ENCODE measurements around the gene GATB. TPM values are rescaled to one million over a fixed set of nuclear protein-coding genes. Genes with fewer than 3 reads are reported as not detected.

GATB gene
- total and polyA plus RNA-seq, 2 of the 4 experiments (the other 2 are of a cell fraction), result 18.7 to 20.3 TPM

- no peaks in the 10 kb centered on the region for H4K20me1 ChIP-seq (ENCODE audit: insufficient read depth, low read length)
- intact Hi-C loops (cut with micrococcal nuclease), result loop anchor here (10.0 kb wide), 1 partner anchor 731 kb away; no protein-coding TSS in a partner anchor
- no peak overlapping the region for H3K56ac ChIP-seq (ENCODE audit: extremely low read depth, insufficient read depth, low read length)
- H4K8ac ChIP-seq (ENCODE audit: low read depth in 2 of 2, low read length in 2 of 2), result no peak overlapping the region
- no peak for TF ChIP-seq MAFK (IDR thresholded peaks at IDR 0.05; ENCODE audit: low read depth, low read length)
- TF ChIP-seq ELK1 (IDR thresholded peaks at IDR 0.05; ENCODE audit: borderline replicate concordance, low read depth, low read length), result no peak
- TF ChIP-seq CHD1 (IDR thresholded peaks at IDR 0.05; ENCODE audit: low read depth, low read length), result no peak
- TF ChIP-seq MAZ (IDR thresholded peaks at IDR 0.05; ENCODE audit: borderline replicate concordance, low read depth, low read length), result no peak
- no peak for TF ChIP-seq CEBPB (IDR thresholded peaks at IDR 0.05; ENCODE audit: low read depth, low read length)
- no peak for TF ChIP-seq RAD21 (IDR thresholded peaks at IDR 0.05; ENCODE audit: low read length)
- TF ChIP-seq SMC3 (IDR thresholded peaks at IDR 0.05; ENCODE audit: low read depth, low read length), result no peak
- TF ChIP-seq RCOR1 (IDR thresholded peaks at IDR 0.05; ENCODE audit: insufficient replicate concordance, low read length), result no peak
- no peak for TF ChIP-seq RFX5 (IDR thresholded peaks at IDR 0.05; ENCODE audit: low read depth, low read length)
- TF ChIP-seq NFE2L2 (IDR thresholded peaks at IDR 0.05; ENCODE audit: low read depth, low read length), result no peak
- TF ChIP-seq USF2 (IDR thresholded peaks at IDR 0.05; ENCODE audit: low read depth, low read length), result no peak
- no peak for TF ChIP-seq CTCF (conservative IDR thresholded peaks at IDR 0.05; ENCODE audit: low read depth, low read length)
- H3K4me1 ChIP-seq (ENCODE audit: control insufficient read depth, insufficient read depth, low read length), result no peaks in the 10 kb centered on the region
- no peak overlapping the region for H2BK120ac ChIP-seq (ENCODE audit: low read depth, low read length)
- H3K27me3 ChIP-seq (ENCODE audit: control insufficient read depth, insufficient read depth, low read length), result peaks cover 22% of the 10 kb centered on the region
- H3K9me1 ChIP-seq (ENCODE audit: insufficient read depth, low read length), result no peaks in the 10 kb centered on the region
- no peak overlapping the region for H2AFZ ChIP-seq (replicated peaks; ENCODE audit: low read length, poor library complexity)
- no peaks in the 10 kb centered on the region for H3K36me3 ChIP-seq (ENCODE audit: control insufficient read depth, insufficient read depth, low read length)
- WGBS, 2 experiments (ENCODE audit: extremely low coverage in 2 of 2, insufficient read length in 1 of 2), result no CpG with 5 or more reads among the region's 4 CpGs
- H3K79me1 ChIP-seq (ENCODE audit: low read depth in 1 of 2, low read length in 2 of 2), result no peaks in the 10 kb centered on the region
- H3K4me2 ChIP-seq (ENCODE audit: low read depth, low read length), result no peak overlapping the region
- no peak overlapping the region for H2BK20ac ChIP-seq (ENCODE audit: low read depth, low read length)
- in situ Hi-C loops (cut with MboI; ENCODE audit: low sequenced_read_pairs), result no loop called here
- BruUV-seq (replicated peaks), result no TSS peak
- H4K91ac ChIP-seq (ENCODE audit: insufficient read depth, low read depth, low read length), result no peak overlapping the region
- H3K9ac ChIP-seq (ENCODE audit: low read depth, low read length), result no peak overlapping the region
- no peak overlapping the region for H3K18ac ChIP-seq (ENCODE audit: low read depth, low read length)
- H2AK9ac ChIP-seq (replicated peaks; ENCODE audit: low read depth, low read length, poor library complexity), result no peak overlapping the region
- H4K5ac ChIP-seq (ENCODE audit: low read depth, low read length), result no peak overlapping the region
- H3K9me3 ChIP-seq (ENCODE audit: control insufficient read depth, insufficient read depth, low read length), result no peaks in the 10 kb centered on the region
- ATAC-seq (ENCODE audit: low read depth) (no peak), DNase-seq (no peak)
- H3K4me3 ChIP-seq (ENCODE audit: insufficient read depth, low read depth, low read length), result no peak overlapping the region
- no peak overlapping the region for H3K27ac ChIP-seq (ENCODE audit: insufficient read depth, low read length)
- ChIA-PET CTCF (interaction anchor here (0.6 kb wide), 1 partner anchor 37 kb away, joined by 3 read pairs; no protein-coding TSS in a partner anchor), POLR2A (ENCODE audit: unreplicated experiment) (no interaction called here)
- no peak overlapping the region for H2AK5ac ChIP-seq (ENCODE audit: low read depth, low read length)
- H3K4ac ChIP-seq (ENCODE audit: low read depth, low read length), result no peak overlapping the region
- no peak overlapping the region for H2BK15ac ChIP-seq (ENCODE audit: low read depth, low read length)
- no peak overlapping the region for H3K23ac ChIP-seq (ENCODE audit: low read depth, low read length)
- dilution Hi-C loops (cut with HindIII; ENCODE audit: low sequenced_read_pairs, unreplicated experiment), result no loop called here
- H3K14ac ChIP-seq (replicated peaks; ENCODE audit: low read depth, low read length), result no peak overlapping the region
- H2BK5ac ChIP-seq (ENCODE audit: low read depth, low read length, poor library complexity, severe bottlenecking), result no peak overlapping the region
Observed at GRCh38 chr4:151643564-151643963, 117.2 kb downstream of the GATB start.

Measured in IMR-90 (cell line).